IPS-NIHi11 (cell line): ENCODE measurements around the gene SEMA4G.
A peak's percentile ranks its signal among the peaks of the same experiment; 100 is the strongest.

Experiments used
- DNase-seq: peaks from one replicate; pipeline ENCODE4 v3.0.0; 2012; ENCODE audit warnings: mixed read lengths, low spot score

Gene SEMA4G, protein sequence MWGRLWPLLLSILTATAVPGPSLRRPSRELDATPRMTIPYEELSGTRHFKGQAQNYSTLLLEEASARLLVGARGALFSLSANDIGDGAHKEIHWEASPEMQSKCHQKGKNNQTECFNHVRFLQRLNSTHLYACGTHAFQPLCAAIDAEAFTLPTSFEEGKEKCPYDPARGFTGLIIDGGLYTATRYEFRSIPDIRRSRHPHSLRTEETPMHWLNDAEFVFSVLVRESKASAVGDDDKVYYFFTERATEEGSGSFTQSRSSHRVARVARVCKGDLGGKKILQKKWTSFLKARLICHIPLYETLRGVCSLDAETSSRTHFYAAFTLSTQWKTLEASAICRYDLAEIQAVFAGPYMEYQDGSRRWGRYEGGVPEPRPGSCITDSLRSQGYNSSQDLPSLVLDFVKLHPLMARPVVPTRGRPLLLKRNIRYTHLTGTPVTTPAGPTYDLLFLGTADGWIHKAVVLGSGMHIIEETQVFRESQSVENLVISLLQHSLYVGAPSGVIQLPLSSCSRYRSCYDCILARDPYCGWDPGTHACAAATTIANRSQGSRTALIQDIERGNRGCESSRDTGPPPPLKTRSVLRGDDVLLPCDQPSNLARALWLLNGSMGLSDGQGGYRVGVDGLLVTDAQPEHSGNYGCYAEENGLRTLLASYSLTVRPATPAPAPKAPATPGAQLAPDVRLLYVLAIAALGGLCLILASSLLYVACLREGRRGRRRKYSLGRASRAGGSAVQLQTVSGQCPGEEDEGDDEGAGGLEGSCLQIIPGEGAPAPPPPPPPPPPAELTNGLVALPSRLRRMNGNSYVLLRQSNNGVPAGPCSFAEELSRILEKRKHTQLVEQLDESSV

DNA sequence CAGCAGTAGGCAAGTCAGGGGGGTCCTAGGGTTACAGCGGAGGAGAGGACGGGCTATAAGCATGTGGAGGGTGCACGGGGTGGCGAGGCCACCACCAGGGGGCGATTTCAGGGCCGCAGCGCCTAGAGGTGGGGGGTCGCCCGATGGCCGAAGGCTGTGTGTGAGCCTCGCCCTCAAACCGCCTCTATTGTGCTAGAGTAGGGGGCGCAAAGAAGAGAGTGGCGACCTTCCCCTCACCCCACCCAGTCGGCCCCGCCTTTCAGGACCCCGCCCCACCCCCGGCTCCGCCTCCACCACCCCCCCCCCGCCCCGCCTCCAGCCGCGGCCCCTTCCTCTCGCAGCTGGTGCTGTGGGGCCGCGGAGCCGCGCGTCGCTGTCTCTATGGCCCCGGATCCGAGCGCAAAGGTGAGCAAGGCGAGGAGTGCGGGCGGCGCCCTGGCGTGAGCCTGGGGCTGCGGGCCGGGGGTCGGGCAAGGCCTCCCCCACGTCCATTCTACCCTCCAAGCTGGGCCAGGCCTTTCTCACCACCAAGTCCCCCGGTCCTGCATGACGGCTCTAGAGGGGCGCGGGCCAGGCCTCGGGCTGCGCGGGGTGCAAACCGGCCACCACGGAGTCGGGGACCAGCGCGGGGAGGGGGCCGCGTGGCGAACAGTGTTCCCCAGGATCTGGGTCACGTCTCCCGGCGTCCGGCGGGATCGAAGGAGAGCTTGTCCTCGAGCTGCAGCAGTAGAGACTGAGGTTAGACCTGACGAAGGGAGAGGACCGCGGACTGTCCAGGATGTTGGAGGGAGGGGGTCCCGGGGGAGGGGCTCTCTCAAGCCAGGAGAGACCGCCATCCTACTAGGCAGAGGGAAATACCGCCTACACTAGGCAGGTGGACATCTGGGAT is at the start of gene SEMA4G:
SEMA4G (plus strand) TSS at position 318 of the 889 bp plus-strand sequence. CDS start 3,409 bp downstream, outside the sequence.
- peak; percentile 93 for DNase-seq

DNA sequence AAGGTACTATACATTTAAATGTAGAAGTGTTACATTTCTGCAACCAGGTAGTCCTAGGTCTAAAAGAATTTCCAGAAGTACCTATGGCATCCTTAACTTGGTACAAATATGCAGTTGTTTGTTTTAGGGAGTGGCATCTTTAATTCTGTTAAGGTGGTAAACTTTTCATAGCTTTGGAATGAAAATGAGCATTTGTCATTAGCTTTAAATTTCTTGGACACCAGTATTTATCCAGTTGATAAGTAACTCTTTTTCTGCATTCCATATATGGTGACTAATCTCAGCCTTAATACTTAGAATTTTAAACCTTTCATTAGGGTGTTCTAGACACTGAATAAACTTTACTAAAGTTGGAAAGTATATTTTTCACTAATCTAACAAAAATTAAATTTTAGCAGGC is 45.7 kb upstream of the SEMA4G start:
- no peak for DNase-seq

DNA sequence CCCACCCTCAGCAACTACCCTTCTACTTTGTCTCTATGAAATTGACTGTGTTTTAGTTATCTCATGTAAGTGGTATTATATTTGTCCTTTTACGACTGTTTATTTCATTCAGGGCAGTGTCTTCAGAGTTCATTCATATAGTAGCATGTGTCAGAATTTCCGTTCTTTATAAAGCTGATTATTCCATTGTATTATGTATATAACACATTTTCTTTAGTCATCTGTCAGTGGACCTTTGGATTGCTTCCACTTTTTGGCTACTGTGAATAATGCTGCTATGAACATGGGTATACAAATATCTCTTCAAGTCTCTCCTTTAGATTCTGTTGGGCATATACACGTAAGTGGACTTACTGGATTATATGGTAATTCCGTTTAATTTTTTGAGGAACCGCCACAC is 42.0 kb upstream of the SEMA4G start:
- DNase-seq, result no peak

DNA sequence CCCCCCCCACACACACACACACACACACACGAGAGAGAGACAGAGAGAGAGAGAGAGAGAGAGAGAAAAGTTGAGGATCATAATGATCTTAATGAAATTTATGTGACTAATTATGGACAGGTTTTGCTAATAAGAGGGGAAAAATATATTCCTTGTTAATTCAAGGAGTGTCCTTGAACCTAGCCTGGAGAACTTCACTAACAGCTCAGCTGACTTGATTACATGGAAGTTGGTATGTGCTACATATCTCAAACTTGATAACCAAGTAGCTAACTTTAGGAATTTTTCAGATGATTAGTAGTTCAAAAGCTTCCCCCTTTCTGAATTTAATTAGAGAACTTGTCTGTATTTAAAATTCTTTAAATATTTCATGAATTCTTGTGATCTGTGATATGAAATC is 41.3 kb upstream of the SEMA4G start:
- no peak for DNase-seq

DNA sequence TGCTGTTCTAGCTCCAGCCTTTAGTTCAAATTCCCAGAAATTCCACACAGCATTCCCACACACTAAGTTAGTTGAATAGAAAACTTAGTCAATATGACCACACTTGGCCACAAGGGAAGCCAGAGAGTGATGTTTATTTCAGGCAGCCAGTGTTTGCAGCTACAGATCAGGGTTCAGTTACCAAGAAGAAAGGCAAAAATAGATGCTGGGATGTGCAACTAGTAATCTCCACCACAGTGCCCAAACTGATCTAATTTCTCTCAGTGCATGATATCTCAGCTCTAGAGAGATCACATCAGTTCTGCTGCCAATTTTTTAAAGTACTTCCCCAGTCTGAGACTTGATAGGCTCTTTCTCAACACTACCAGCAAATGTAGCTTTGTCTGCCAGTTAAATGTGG is 38.9 kb upstream of the SEMA4G start:
- no peak for DNase-seq

DNA sequence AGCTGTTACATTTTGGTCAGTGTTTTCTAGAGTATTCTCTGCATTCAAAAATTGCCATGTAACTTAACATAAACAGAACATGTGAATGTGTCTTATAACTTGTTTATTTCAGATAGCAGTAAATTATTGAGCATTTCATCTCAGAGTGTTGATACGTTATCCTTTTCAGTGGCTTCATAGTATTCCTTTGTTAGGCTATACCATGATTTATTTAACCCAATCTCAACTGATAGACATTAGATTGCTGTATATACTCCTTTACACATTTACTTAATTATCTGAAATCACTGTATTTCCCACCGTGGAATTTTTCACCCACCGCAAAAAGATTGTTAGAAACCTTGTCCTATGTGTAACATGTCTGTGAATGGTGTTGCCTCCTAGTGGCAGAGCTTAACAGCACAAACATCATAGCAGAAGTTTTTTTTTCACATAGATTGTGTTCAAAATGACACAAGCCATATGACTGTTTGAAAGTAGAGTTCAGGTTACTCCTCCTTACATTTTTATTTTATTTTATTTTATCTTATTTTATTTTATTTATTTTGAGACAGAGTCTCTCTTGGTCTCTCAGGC is 35.1 kb upstream of the SEMA4G start:
- DNase-seq, result peak; percentile 12

DNA sequence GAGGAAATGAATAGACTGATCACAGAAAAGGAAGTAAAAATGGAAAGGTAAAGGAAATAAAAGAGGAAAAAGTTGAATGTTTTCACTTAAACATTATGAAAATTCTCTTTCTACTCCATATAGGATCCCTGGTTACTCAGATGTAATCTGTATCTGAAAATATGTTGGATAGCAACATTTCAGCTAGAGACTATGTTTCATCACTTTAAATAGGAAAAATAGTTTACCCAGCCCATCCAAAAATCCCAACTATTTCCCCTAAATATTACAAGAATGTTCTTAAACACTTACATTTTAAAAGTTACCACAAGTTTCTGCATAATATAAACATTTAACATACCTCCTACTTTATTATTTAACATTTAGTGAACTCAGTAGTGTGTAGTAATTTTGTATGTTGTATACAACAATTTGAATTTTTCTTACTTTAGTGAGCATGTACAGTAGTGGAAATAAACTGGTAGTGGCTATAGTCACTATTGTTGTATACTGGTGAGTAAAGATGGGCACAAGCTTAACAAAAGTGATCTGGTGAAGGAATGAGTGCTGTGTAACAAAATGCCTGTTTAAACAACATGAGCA is 29.4 kb upstream of the SEMA4G start:
- no peak for DNase-seq

DNA sequence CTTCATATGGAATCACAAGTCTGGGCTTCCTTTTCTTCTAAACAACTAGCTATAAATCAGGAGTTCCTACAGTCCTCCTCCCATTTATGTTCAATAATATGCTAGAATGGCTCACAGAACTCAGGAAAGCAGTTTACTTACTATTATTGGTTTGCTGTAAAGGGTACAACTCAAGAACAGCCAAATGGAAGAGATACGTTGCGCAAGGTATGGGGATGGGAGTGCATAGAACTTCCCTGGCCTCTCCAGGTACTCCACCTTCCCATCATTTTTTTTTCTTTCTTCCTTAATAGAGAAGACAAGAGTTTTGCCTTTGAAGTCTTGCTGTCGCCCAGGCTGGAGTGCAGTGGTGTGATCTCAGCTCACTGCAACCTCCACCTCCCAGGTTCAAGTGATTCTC is 27.1 kb upstream of the SEMA4G start:
- no peak for DNase-seq

DNA sequence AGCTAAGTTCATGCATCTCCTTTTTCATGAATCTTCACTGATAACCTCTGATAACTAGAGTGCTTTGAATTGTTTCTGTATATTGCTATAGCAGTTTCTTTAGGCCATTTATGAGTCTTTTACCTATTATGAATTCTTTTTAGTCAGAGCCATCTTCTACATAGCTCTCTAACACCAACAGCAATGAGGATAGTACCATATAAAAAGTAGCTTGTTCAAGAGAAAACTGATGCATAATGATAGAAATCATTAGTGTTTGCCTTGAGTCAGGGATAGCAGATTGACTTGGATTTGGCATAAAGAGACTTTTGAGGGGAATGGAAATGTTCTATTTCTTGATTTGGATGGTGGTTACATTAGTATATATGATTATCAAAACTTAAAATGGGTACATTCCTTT is 25.8 kb upstream of the SEMA4G start:
- DNase-seq, result no peak

DNA sequence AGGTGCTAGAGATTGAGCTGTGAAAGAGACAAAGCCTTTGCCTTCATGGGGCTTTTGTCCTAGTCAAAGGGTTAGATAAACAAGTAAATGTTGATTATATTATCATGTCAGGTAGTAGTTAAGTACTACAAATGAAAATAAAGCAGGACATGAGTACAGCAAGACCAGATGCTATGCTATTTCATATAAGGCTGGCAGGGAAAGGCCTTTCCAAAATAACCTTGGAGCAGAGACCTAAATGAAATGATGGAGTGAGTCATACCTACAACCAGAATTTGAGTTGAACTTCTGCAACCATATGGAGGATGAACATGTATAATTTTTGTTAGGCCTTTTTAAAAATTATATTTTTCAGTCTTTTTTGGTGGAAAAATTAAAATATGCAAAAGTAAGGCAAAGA is 23.6 kb upstream of the SEMA4G start:
- no peak for DNase-seq

DNA sequence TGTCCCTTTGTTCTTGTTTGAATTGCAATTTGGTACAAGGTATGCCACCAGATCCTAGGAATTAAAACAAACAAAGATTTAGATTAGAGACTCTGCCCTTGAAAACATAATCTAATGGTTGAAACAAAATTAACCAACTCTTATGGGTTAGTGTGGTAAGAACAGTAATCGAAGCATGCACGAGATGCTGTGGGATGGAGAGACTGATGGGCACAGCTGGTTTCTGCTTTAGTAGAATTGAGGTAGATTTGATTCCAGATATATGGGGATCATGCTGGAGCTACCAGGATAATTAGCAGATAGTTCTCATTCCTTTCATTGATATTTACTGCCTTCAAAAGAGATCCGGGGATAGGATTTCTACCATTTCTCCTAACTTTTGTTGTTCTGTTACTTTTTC is 20.4 kb upstream of the SEMA4G start:
- no peak for DNase-seq

DNA sequence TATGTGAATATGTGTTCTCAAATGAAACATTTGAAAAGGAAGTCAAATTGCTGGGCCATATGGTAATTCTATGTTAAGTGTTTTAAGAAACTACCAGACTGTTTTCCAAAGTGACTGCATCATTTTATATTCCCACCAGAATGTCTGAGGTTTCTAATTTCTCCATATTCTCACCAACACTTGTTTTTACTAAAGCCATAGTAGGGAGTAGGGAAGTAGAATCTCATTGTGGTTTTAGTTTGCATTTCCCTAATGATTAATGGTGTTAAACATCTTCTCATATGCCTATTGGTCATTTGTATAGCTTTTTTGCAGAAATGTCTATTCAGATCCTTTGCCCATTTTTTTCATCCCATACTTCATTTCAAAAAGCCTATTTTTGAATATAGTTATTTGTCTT is 9.1 kb upstream of the SEMA4G start:
- DNase-seq, result no peak

DNA sequence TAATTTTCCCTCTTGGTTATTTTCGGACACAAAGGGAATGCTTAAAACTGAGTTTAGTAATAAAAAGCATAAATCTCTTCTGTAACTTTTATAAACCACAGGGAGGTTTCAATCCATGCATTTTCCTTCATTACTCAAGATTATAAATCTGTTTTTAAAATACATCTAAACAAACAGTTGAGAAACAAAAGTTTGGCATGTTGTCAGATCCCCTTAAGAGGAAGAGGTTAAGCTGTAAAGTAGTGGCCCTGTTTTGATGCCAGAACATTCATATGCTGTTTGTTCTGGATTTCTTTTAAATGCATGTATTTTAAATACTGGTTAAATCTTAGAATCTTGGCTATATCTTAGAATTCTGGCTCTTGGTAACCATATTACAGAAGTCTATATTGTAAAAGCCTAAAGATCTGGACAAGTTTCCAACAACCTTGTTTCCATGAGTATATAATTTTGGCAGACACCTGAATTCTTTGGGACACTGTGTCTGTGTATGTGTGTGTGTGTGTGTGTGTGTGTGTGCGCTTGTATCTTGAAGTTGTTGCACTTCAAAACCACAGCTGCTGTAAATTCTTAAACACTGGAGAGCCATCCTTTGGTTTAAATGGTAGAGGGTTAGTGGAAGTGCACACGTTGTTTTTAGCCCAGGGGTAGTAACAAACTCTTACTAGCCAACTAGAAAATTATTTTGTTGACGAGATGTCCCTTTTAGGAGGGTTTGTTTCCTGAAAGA is 6.8 kb upstream of the SEMA4G start:
- no peak for DNase-seq

DNA sequence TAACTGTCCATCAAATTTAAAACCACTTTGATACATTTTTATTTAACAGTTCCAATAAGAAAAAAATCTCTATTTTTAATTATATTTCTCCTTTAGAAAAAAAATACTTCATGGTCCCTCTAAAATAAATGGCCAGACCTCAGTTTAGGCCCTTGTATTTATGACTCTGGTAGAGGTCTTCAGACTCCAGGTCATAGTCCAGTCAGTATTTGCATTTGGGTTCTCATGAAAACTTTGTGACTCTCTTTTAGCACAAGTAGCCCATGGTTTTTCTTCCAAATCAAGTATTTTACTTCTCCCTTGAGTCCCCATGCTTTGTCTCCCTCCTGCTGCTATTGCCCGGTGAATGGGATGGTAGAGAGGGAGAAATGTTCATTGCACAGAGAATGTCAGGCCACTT is 5.5 kb upstream of the SEMA4G start:
- DNase-seq, result no peak

DNA sequence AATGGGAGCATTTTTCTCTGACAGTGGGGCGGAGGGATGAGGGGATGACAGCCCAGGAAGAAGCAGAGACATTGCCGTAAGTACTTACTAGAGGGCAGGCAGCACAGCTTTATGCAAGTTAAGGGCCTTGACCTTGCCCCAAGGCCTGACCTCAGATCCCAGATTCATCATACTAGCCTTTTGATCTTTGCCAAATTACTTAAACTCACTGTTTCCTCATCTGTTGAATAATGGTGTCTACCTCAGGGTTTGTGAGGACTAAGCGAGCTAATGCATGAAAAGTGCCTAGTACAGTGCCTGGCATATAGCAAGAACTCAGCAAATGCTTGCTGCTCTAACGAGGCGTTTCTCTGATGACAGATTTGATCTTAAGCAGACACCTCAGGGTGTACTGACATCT is 3.5 kb upstream of the SEMA4G start:
- no peak for DNase-seq

DNA sequence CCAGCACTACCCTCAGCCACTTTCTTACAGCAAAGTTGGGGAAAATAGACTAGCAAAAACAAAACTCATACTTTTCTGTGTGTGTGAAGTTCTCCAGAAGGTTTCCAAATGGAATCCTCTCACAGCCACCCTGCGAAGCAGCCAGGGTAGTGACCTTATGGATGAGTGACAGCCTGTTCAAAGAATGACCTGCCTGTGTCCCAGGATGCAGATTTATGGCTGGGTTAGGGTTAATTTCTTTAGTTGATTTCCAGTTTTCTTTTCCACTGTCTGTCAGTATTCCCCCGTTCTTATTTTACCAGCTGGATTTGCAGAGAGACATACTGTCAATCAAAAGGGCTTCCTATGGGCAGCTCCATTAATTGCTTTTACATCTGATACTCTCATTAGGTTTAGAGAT is 2.4 kb upstream of the SEMA4G start:
- no peak for DNase-seq

DNA sequence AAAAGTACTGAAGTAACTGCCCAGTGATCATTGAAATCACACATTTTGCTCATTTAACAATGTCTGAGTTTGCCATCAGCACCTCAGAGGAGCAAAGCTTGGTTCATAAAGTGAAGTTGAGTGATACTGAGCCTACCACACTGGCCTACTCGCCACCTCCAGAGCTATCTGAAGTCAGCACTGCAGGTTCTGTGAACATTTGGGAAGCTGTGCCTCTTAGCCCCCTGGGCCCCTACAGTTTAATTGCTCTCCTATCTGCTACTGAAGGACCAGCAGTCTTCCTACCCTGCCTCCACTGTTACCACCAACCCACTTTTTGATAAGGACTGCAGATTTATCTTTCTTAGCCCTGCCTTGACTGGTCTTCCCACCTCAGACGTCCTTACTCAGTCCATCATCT is 2.0 kb upstream of the SEMA4G start:
- DNase-seq, result no peak

DNA sequence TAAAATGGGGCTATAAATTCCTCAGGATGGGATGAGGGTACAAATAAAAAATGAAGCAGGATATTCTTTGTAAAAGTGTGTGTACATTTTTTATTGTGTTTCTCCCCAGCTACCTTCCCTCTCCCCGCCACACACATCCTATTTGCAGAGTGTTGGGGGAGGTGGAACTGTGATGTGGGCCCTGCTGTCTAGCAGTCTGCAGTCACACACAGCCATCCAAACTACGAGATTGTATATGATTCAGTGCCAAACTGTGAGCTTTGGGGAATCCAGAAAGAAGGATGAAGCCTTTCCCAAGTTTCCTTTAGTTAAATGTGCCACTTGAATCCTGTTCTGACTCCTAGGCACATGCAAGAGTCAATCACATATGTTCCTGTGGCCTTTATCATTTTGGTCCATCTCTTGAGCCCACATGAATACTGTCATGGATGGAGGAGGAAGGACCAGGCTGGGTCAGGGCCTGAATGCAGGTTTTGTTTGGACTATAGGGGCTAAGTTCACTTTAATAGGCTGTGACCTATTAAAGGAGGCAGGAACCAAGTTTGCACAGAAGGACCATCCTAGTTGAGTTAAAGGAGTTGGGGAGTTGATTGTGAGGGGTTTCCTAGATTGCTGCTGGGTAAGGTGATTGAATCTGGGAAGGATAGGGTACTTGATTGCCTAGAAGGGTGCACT is 1.1 kb upstream of the SEMA4G start:
- DNase-seq, result no peak

DNA sequence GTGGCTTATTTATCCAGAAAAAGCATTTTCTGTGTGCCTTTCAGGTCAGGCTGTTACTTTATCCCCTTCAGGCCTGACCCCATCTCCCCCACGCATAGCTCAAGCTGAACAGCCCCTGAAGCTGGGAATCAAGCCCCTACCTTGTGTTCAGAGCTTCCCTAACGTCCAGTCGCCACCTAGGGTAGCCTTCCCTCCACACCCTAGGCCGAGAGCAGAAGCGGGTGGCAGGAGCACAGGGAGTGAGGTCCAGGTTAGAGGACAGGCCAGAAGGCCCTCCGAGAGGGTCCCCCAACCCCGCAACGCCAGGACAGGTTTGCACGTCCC is 479 bp upstream of the SEMA4G start:
- DNase-seq, result no peak

DNA sequence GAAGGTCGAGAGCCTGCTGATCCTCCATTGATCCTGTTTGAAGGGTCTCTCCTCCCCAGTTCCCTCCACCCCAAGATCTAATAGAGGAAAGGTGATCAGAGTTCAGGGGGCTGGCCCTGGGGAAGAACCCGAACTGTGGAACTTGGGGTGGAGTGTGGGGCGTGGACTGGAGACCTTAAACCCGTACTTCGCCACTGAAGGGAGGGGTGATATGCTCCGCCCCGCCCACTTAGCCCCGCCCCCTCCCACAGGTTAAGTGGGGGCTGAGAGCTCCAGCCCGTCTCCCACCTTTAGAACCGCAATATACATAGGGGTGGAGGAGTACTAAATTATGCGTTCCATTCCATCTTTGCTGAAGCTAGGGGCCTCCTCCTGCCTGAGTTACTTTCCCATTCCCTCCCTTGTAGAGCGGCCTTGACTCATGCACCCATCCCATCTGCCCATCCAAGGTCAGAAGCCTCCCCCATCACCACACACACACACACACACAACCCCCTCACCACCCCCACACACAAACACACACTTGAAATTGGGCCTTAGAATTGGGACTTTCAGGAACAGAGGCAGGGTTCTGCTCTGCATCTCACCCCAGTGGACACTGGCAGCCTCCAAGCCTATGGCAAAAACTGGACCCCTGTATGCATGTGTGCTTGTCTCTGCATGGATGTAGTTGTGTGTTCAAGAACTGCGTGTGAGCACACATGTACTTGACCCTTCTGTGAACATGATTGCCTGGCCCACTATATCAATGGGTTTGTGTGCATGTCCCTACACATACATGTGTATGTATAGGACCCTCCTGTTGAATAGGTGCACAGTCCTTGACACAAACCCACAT is 991 bp downstream of the SEMA4G start:
- DNase-seq, result peak; percentile 78
